Coronary artery (tissue), 2 donors: ENCODE data around the gene PARD3.

Experiments
- DNase-seq: peaks from one replicate; pipeline ENCODE4 v3.0.0-alpha.2; 2017; ENCODE audit warnings: low spot score
- H3K27ac ChIP-seq, 2 donors: fragments of 200-600 bp; sonication (generic); one replicate each; pipeline ENCODE4 v1.5.1; 2016 to 2019
- H3K4me3 ChIP-seq: fragments of 200-600 bp; sonication (generic); 2 replicates; pipeline ENCODE4 v1.5.1; 2016; ENCODE audit warnings: mild to moderate bottlenecking, moderate library complexity
- CTCF ChIP-seq: fragments of 200-600 bp; sonication (generic); IDR thresholded peaks from one replicate; pipeline ENCODE4 v1.5.1; 2019; ENCODE audit warnings: antibody characterized with exemption

Gene PARD3

DNA sequence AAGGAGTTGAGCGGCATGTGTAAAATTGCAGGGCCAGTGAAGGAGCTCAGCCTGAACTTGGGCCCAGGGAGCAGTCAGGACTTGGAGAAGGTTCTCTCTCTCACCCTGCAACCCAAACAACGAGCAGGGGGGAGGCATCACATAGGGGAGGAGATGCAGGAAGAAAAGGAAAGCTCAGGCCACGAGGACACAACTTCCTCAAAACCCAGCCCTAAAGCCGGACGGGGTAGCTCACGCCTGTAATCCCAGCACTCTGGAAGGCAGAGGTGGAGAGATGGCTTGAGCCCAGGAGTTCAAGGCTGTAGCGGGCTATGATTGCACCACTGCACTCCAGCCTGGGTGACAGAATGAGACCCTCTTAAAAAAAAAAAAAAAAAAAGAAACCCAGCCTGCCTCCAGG, 629.1 kb downstream of the PARD3 start:
- Histone ChIP-seq H3K4me3 (no peak overlapping the region), H3K27ac (no peak overlapping the region)
- TF ChIP-seq CTCF, result no peak
- no peak for DNase-seq

GRCh38 chr10:34184939-34185386, 630.1 kb downstream of the PARD3 start:
- TF ChIP-seq CTCF, result no peak
- Histone ChIP-seq H3K4me3 (no peak overlapping the region), H3K27ac (no peak overlapping the region)
- no peak for DNase-seq

- no peak for TF ChIP-seq CTCF
- no peak for DNase-seq
- H3K4me3 ChIP-seq, result no peak overlapping the region
- no peak overlapping the region for H3K27ac ChIP-seq
Observed at GRCh38 chr10:34184397-34184796, 630.7 kb downstream of the PARD3 start.

DNA sequence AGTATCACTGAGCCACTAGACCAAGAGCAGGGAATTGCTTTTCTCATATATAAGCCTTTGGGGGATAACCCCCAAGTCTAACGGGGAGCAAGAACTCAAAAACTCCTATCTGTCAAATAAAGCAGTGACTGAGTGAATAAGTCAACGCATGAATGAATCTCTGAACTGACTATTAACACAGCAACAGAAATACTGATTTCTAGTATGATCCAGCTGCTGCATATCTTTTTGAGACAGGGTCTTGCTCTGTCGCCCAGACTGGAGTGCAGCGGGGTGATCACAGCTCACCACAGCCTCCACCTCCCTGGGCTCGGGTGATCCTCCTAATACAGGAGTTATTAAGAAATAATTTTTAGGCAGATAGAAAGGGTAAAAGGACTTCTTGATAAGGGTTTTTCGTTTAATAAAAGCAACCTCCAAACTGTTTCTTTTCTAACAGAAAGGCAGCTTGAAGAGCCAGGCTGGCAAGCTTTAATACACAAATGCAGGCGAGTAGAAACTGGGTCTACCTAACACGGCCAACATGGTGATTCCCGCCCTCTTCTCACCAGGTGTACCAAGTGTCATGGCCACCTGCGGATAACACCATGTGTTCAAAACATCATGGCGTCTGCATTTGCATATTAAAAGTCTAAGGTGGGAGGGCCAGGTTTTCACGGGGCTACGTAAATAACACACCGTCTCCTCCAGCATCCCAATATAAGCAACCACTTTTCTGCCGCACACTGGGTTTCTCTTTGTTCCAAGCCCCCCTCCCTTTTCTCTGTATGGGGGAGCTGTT, 631.9 kb downstream of the PARD3 start:
- no peak for TF ChIP-seq CTCF

GRCh38 chr10:34181553-34182300, 633.4 kb downstream of the PARD3 start:
- no peak for DNase-seq
- Histone ChIP-seq H3K4me3 (no peak overlapping the region), H3K27ac (no peak overlapping the region)
- TF ChIP-seq CTCF, result no peak

More for the DNA sequence above, 631.9 kb downstream of the PARD3 start:
- Histone ChIP-seq H3K4me3 (no peak overlapping the region), H3K27ac (no peak overlapping the region)
- no peak for DNase-seq

GRCh38 chr10:34180749-34181148, 634.3 kb downstream of the PARD3 start:
- DNase-seq, result no peak
- TF ChIP-seq CTCF, result no peak

More at GRCh38 chr10:34180749-34181148, 634.3 kb downstream of the PARD3 start:
- Histone ChIP-seq H3K4me3 (no peak overlapping the region), H3K27ac (no peak overlapping the region)
